Measurements from ENCODE around the gene APOC3.
A peak's percentile ranks its signal among the peaks of the same experiment; 100 is the strongest.

Gene APOC3

DNA sequence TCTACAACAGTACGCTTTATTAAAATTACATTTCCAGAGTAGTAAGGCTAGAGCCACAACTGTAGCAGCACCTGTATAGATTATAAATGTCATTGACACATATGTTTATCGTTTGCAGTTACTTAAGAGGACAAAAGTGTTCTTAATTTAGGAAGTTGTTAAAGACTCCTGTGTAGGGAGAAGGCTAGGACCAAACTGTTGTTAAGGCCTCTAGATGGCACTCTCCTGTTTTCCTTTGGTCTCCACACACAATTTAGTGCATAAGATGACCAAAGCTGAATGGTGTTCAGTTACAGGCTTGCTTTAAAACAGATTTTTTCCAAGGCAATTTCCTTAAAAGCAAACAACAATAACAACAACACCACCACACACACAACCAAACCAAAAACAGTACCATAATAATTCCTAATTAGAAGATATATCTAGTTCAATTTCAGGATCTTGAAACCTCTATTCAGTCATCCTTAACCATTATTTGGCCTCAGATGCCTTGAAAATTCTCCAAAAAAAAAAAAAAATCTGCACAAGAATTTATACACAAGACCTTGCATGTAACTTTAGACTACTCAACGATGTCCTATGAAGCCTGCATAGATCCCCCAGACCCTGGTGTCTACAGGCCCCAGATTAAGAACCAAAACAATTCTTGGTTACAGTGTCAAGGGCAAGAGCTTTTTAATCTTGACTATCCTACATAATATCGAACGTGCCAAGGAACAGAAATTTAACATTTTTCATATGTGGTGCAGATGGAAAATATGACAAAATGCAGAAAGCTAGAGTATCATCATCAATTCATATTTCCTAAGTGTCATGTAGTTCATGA is 50.3 kb downstream of the APOC3 start:
- peak; percentile 71 for DNase-seq

DNA sequence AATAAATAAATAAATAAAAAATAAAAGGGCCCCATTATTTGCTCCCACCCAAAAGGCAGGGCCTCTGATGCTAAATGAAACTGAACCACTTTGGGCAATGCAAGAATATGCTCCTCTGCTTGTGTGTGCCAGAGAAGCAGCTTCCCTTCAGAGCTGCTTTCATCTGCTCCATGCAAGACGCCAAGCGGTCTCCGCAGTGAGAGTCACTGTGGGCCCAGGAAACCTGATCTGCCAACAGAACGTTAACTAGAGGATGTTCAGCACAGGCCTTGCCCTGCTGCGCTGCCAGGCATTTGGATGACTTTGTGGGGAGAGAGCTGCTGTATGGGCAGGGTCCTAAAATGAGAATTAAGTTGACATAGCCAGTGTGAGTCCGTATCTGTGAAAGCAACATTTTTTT is 51.4 kb downstream of the APOC3 start:
- no peak for DNase-seq

DNA sequence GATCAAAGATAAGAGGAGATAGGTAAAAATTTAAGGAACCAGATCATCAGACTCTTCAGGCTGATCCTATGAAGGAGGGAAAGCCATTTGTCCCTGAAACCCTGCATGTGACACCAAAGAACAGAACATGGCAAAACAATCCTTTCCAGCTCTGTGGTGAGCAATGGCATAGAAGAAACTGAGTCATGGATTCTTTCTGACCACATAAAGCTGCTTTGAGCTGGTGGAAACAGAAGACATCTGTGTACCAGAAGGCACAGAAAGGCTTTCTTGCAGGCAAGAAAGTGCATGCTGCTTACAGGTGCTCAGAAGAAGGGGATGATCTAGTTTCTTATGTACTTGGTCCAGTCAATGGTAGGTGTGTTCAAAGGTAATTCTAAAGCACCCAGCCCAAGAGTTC is 52.7 kb downstream of the APOC3 start:
- no peak for DNase-seq

Measured in CD4-positive, alpha-beta T cell treated with Interleukin-21 for 1 hour (primary cell).